ENCODE results near the gene DBH. TPM values are rescaled to one million over a fixed set of nuclear protein-coding genes. Genes with fewer than 3 reads are reported as not detected.

Gene DBH
- total RNA-seq, 1 experiment from 2014 or later, result not detected

DNA sequence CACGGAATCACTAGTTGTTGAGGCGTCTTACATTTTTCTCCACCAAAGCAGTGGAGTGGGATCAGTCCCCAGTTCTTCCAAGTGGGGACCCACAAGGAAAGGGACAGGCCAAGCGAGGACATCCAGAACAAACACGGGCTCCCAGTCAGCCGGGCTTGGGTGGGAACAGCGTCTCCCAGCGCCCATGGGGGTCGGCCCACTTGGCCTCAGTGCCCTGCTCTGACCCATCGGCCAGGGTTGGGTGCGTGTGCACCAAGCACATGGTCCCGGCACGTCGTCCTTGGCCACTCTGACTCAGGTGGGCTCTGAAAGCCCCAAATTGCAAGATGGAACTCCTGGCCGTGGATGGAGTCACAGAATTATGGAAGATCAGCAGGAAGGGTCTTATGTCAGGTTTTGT is 37.9 kb downstream of the DBH start:
- Histone ChIP-seq H3K4me2 (ENCODE audit: low read length) (no peak overlapping the region), H3K36me3 (ENCODE audit: control insufficient read depth in 1 of 2, insufficient read depth in 2 of 2, low read length in 2 of 2) (no peaks in the 10 kb centered on the region), H3K79me2 (ENCODE audit: insufficient read depth, low read length) (no peaks in the 10 kb centered on the region), H3K9me3 (ENCODE audit: control insufficient read depth in 1 of 2, insufficient read depth in 1 of 2, low read depth in 1 of 2, low read length in 2 of 2) (no peaks in the 10 kb centered on the region), H3K4me3 (replicated peaks in 1 of 2; ENCODE audit: low read depth in 1 of 2, low read length in 2 of 2) (no peak overlapping the region), H2AFZ (ENCODE audit: low read depth, low read length, poor library complexity, severe bottlenecking) (no peak overlapping the region), H3K9ac (ENCODE audit: low read length) (no peak overlapping the region), H3K27ac (ENCODE audit: low read depth, low read length) (no peak overlapping the region), H3K27me3 (ENCODE audit: insufficient read depth, low read length) (no peaks in the 10 kb centered on the region), H3K9me2 (ENCODE audit: insufficient read depth) (no peaks in the 10 kb centered on the region), H3K4me1 (ENCODE audit: control insufficient read depth in 1 of 2, insufficient read depth in 2 of 2, low read length in 2 of 2) (no peaks in the 10 kb centered on the region), H4K20me1 (ENCODE audit: insufficient read depth) (no peaks in the 10 kb centered on the region)
- no TSS peak for BruUV-seq (replicated peaks)
- POLR2A ChIA-PET, result no interaction called here
- RAD21 ChIA-PET (ENCODE audit: low non-redundant PET in 1 of 2, low total read pairs in 2 of 2, uncharacterized antibody in 2 of 2, unreplicated experiment in 2 of 2), result no interaction called here
- CTCF ChIA-PET, result no interaction called here
- ATAC-seq, result no peak
- intact Hi-C loops (cut with micrococcal nuclease), result no loop called here
- no peak for TF ChIP-seq ZNF274 (IDR thresholded peaks at IDR 0.05; ENCODE audit: low read depth, low read length)
- TF ChIP-seq SP1 (IDR thresholded peaks at IDR 0.05; ENCODE audit: low read depth), result no peak
- TF ChIP-seq MAX (IDR thresholded peaks at IDR 0.05), result no peak
- no peak for TF ChIP-seq CTCF (IDR thresholded peaks at IDR 0.05 in 2 of 3, conservative IDR thresholded peaks at IDR 0.05 in 1 of 3; ENCODE audit: borderline replicate concordance in 1 of 3, insufficient read depth in 1 of 3, low read depth in 2 of 3, low read length in 2 of 3)
- TF ChIP-seq POLR2A (IDR thresholded peaks at IDR 0.05; ENCODE audit: borderline replicate concordance, extremely low read depth, insufficient read depth, insufficient read length), result no peak
- TF ChIP-seq, protein P1, sequence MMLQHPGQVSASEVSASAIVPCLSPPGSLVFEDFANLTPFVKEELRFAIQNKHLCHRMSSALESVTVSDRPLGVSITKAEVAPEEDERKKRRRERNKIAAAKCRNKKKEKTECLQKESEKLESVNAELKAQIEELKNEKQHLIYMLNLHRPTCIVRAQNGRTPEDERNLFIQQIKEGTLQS (IDR thresholded peaks at IDR 0.05), result no peak
- TF ChIP-seq TCF7L2 (IDR thresholded peaks at IDR 0.05; ENCODE audit: borderline replicate concordance, extremely low read depth, insufficient read depth, insufficient read length), result no peak
- no peak for TF ChIP-seq EZH2 (IDR thresholded peaks at IDR 0.05)
- no peak for TF ChIP-seq SIN3A (IDR thresholded peaks at IDR 0.05; ENCODE audit: low read depth)
- TF ChIP-seq ZBTB33 (IDR thresholded peaks at IDR 0.05; ENCODE audit: extremely low read depth, insufficient replicate concordance, low read length), result no peak
- no peak for TF ChIP-seq CEBPB (IDR thresholded peaks at IDR 0.05; ENCODE audit: low read depth)
- TF ChIP-seq, protein P2, sequence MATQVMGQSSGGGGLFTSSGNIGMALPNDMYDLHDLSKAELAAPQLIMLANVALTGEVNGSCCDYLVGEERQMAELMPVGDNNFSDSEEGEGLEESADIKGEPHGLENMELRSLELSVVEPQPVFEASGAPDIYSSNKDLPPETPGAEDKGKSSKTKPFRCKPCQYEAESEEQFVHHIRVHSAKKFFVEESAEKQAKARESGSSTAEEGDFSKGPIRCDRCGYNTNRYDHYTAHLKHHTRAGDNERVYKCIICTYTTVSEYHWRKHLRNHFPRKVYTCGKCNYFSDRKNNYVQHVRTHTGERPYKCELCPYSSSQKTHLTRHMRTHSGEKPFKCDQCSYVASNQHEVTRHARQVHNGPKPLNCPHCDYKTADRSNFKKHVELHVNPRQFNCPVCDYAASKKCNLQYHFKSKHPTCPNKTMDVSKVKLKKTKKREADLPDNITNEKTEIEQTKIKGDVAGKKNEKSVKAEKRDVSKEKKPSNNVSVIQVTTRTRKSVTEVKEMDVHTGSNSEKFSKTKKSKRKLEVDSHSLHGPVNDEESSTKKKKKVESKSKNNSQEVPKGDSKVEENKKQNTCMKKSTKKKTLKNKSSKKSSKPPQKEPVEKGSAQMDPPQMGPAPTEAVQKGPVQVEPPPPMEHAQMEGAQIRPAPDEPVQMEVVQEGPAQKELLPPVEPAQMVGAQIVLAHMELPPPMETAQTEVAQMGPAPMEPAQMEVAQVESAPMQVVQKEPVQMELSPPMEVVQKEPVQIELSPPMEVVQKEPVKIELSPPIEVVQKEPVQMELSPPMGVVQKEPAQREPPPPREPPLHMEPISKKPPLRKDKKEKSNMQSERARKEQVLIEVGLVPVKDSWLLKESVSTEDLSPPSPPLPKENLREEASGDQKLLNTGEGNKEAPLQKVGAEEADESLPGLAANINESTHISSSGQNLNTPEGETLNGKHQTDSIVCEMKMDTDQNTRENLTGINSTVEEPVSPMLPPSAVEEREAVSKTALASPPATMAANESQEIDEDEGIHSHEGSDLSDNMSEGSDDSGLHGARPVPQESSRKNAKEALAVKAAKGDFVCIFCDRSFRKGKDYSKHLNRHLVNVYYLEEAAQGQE (IDR thresholded peaks at IDR 0.05; ENCODE audit: low read depth), result no peak
- TF ChIP-seq ZFX (IDR thresholded peaks at IDR 0.05), result no peak
- no peak for TF ChIP-seq ELF1 (IDR thresholded peaks at IDR 0.05; ENCODE audit: borderline replicate concordance, low read depth)
- no peak for TF ChIP-seq CBX3 (IDR thresholded peaks at IDR 0.05; ENCODE audit: low read depth)
- TF ChIP-seq POLR2AphosphoS5 (IDR thresholded peaks at IDR 0.05; ENCODE audit: low read depth, low read length), result no peak
- no peak for TF ChIP-seq FOSL1 (IDR thresholded peaks at IDR 0.05; ENCODE audit: low read depth)
- no peak for DNase-seq (ENCODE audit: low read depth, low spot score)
